CD4-positive, alpha-beta T cell (primary cell): ENCODE data around the gene NAIF1. TPM values are rescaled to one million over a fixed set of nuclear protein-coding genes. Genes with fewer than 3 reads are reported as not detected.

Experiments
- ATAC-seq: fragments of 200-7000 bp; cut with Tn5 transposase; one replicate; pipeline ENCODE4 v1.10.0; 2022; ENCODE audit warnings: mild to moderate bottlenecking; ENCODE audit not compliant: poor library complexity
- CTCF ChIA-PET: fragments of 350-600 bp; sonication (Branson Sonifier 250); formaldehyde crosslinking; loops from one replicate; lab custom pipeline; 2021; ENCODE audit warnings: antibody characterized with exemption, inconsistent platforms; lab: Charles Lee
- POLR2A ChIA-PET: fragments of 350-600 bp; sonication (Branson Sonifier 250); formaldehyde crosslinking; loops from one replicate; lab custom pipeline; 2021; ENCODE audit warnings: antibody characterized with exemption, inconsistent platforms; lab: Charles Lee
- DNase-seq, 14 experiments: peaks; one replicate each; pipeline ENCODE4 v3.0.0-alpha.2; 2013 to 2020; ENCODE audit warnings: mixed read lengths in 2 of 14
- H3K27ac ChIP-seq, 2 donors: one replicate each; pipeline versions ENCODE4 v1.5.1 to v1.7.0; 2013; ENCODE audit warnings: low read length in 2 of 2, low read depth in 1 of 2, mild to moderate bottlenecking in 1 of 2
- H3K27me3 ChIP-seq, 2 experiments: 1 replicate in 1 of 2; 2 replicates in 1 of 2; pipeline versions ENCODE4 v1.6.1 to v1.7.0; 2013; ENCODE audit warnings: low read length in 2 of 2, control low read depth in 1 of 2, mild to moderate bottlenecking in 1 of 2, moderate library complexity in 1 of 2; ENCODE audit not compliant: insufficient read depth in 2 of 2, control insufficient read depth in 1 of 2
- H3K36me3 ChIP-seq: one replicate; pipeline ENCODE4 v1.6.1; 2013; ENCODE audit warnings: low read length, control low read depth; ENCODE audit not compliant: insufficient read depth
- H3K4me1 ChIP-seq: one replicate; pipeline ENCODE4 v1.6.1; 2013; ENCODE audit warnings: low read length, control low read depth; ENCODE audit not compliant: insufficient read depth
- H3K4me3 ChIP-seq: one replicate; pipeline ENCODE4 v1.5.1; 2013; ENCODE audit warnings: mild to moderate bottlenecking, low read length, moderate library complexity
- H3K9me3 ChIP-seq, 2 experiments: 1 replicate in 1 of 2; 2 replicates in 1 of 2; pipeline versions ENCODE4 v1.6.1 to v1.7.0; 2013; ENCODE audit warnings: low read length in 2 of 2, mild to moderate bottlenecking in 2 of 2, control low read depth in 1 of 2, moderate library complexity in 1 of 2; ENCODE audit not compliant: control insufficient read depth in 1 of 2, insufficient read depth in 1 of 2
- H3K27ac Mint-ChIP-seq: one replicate; pipeline ENCODE4 v1.8.0; 2020; ENCODE audit warnings: mixed read lengths
- H3K27me3 Mint-ChIP-seq: one replicate; pipeline ENCODE4 v1.8.0; 2021; ENCODE audit warnings: mixed read lengths
- H3K36me3 Mint-ChIP-seq: one replicate; pipeline ENCODE4 v1.8.0; 2021; ENCODE audit warnings: low read depth, mixed read lengths
- H3K4me1 Mint-ChIP-seq: one replicate; pipeline ENCODE4 v1.8.0; 2021; ENCODE audit warnings: low read depth, mixed read lengths
- H3K4me3 Mint-ChIP-seq: one replicate; pipeline ENCODE4 v1.8.0; 2020; ENCODE audit warnings: mild to moderate bottlenecking, mixed read lengths
- H3K9me3 Mint-ChIP-seq: one replicate; pipeline ENCODE4 v1.8.0; 2020; ENCODE audit warnings: mixed read lengths
- CTCF ChIP-seq: fragments of 200-600 bp; IDR thresholded peaks from one replicate; pipeline ENCODE4 v1.8.0; 2022; ENCODE audit warnings: antibody characterized with exemption, mild to moderate bottlenecking
- intact Hi-C, 2 experiments: fragments of 100-400 bp; cut with DNase I in 1 of 2; cut with micrococcal nuclease in 1 of 2; formaldehyde crosslinking; loops; one replicate each; pipeline versions ENCODE4 v1.15.1 to v1.9.0; 2023 to 2025; cut with DNase I, micrococcal nuclease
- total RNA-seq, 174 experiments: library from RNA in 2 of 174; stranded (reverse) in 2 of 174; gene quantifications; one replicate each; pipeline ENCODE4 v1.2.3 and lab custom pipeline; 2021 to 2026

NAIF1 gene
- total RNA-seq, 2 experiments from 2014 or later: 11.5 to 16.8 TPM

GRCh38 chr9:128108269-128109049, 41.3 kb upstream of the NAIF1 start:
- H3K9me3 Mint-ChIP-seq: no peaks in the 10 kb centered on the region
- no peak for TF ChIP-seq CTCF
- peaks cover 16% of the 10 kb centered on the region for H3K4me1 Mint-ChIP-seq
- POLR2A ChIA-PET: interaction anchor here (0.6 to 1.1 kb wide), 2 partner anchors 16 to 17 kb away, joined by 3 to 4 read pairs; no protein-coding TSS in a partner anchor
- H3K36me3 Mint-ChIP-seq: peaks cover 64% of the 10 kb centered on the region
- Histone ChIP-seq H3K27me3 (no peaks in the 10 kb centered on the region), H3K4me1 (peaks cover 22% of the 10 kb centered on the region), H3K27ac (no peak overlapping the region), H3K9me3 (no peaks in the 10 kb centered on the region), H3K4me3 (no peak overlapping the region), H3K36me3 (peaks cover 56% of the 10 kb centered on the region)
- no peak overlapping the region for H3K4me3 Mint-ChIP-seq
- DNase-seq (no peak), ATAC-seq (no peak)
- no peaks in the 10 kb centered on the region for H3K27me3 Mint-ChIP-seq
- intact Hi-C loops: loop anchor here in 1 of 2 experiments (10.0 kb wide), 1 partner anchor 54 kb away; no protein-coding TSS in a partner anchor
- no peak overlapping the region for H3K27ac Mint-ChIP-seq
- CTCF ChIA-PET: no interaction called here

- intact Hi-C loops: loop anchor here in 1 of 2 experiments (10.0 kb wide), 1 partner anchor 53 kb away; no protein-coding TSS in a partner anchor
- Histone ChIP-seq H3K36me3 (peaks cover 59% of the 10 kb centered on the region), H3K9me3 (no peaks in the 10 kb centered on the region), H3K4me1 (peaks cover 30% of the 10 kb centered on the region), H3K4me3 (no peak overlapping the region), H3K27me3 (no peaks in the 10 kb centered on the region), H3K27ac (no peak overlapping the region)
- POLR2A ChIA-PET: interaction anchor here (0.6 kb wide), 1 partner anchor 15 kb away, joined by 3 read pairs; no protein-coding TSS in a partner anchor
- H3K36me3 Mint-ChIP-seq: peaks cover 68% of the 10 kb centered on the region
- no peak for TF ChIP-seq CTCF
- CTCF ChIA-PET: no interaction called here
- DNase-seq: no peak
- ATAC-seq: no peak
- H3K27ac Mint-ChIP-seq: no peak overlapping the region
- peaks cover 23% of the 10 kb centered on the region for H3K4me1 Mint-ChIP-seq
- no peaks in the 10 kb centered on the region for H3K9me3 Mint-ChIP-seq
- H3K4me3 Mint-ChIP-seq: no peak overlapping the region
- no peaks in the 10 kb centered on the region for H3K27me3 Mint-ChIP-seq
These were observed 40.5 kb upstream of the NAIF1 start for GRCh38 chr9:128107468-128108268.

DNA sequence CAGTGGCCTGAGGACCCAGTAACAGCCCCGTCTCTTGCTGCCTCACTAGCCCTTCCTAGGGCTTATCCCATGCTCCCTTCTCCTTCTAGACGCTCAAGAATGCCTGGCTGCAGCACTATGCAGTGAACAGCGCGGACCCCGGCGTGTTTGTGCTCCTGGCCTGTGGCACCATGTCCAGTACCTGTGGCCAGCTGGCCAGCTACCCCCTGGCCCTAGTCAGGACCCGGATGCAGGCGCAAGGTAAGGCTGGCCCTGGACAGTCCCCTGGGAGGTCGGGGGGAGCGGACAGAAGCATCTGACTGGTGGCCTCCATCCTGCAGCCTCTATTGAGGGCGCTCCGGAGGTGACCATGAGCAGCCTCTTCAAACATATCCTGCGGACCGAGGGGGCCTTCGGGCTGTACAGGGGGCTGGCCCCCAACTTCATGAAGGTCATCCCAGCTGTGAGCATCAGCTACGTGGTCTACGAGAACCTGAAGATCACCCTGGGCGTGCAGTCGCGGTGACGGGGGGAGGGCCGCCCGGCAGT, 39.9 kb upstream of the NAIF1 start:
- Histone ChIP-seq H3K27ac (no peak overlapping the region), H3K9me3 (no peaks in the 10 kb centered on the region), H3K27me3 (no peaks in the 10 kb centered on the region), H3K4me1 (peaks cover 33% of the 10 kb centered on the region), H3K4me3 (no peak overlapping the region), H3K36me3 (peaks cover 66% of the 10 kb centered on the region)
- DNase-seq: peak in 1 of 14 experiments; percentile 29
- TF ChIP-seq CTCF: no peak
- ChIA-PET CTCF (interaction anchor here (0.9 to 3.6 kb wide), 2 partner anchors 9 to 11 kb away, joined by 3 to 17 read pairs; no protein-coding TSS in a partner anchor), POLR2A (interaction anchor here (0.9 kb wide), 1 partner anchor 21 kb away, joined by 3 read pairs; no protein-coding TSS in a partner anchor)
- H3K9me3 Mint-ChIP-seq: no peaks in the 10 kb centered on the region
- ATAC-seq: no peak
- peak overlapping the region; percentile 53 for H3K27ac Mint-ChIP-seq
- no peaks in the 10 kb centered on the region for H3K27me3 Mint-ChIP-seq
- peaks cover 30% of the 10 kb centered on the region for H3K4me1 Mint-ChIP-seq
- peaks cover 75% of the 10 kb centered on the region for H3K36me3 Mint-ChIP-seq
- no peak overlapping the region for H3K4me3 Mint-ChIP-seq
- intact Hi-C loops: loop anchor here in 1 of 2 experiments (10.0 kb wide), 1 partner anchor 52 kb away; no protein-coding TSS in a partner anchor
